HEK293T (cell line): ENCODE data around the gene GPR25.

Experiments
- CTCF ChIA-PET: fragments of 350-600 bp; formaldehyde crosslinking; extraction: SDS; loops from one replicate; lab custom pipeline; 2021; ENCODE audit warnings: antibody characterized with exemption, inconsistent platforms; lab: Yijun Ruan, JAX
- POLR2A ChIA-PET: fragments of 350-600 bp; formaldehyde crosslinking; extraction: SDS; loops from one replicate; lab custom pipeline; 2020; ENCODE audit warnings: antibody characterized with exemption, inconsistent platforms; lab: Yijun Ruan, JAX
- DNase-seq: peaks from one replicate; pipeline ENCODE4 v3.0.0; 2012; ENCODE audit warnings: mixed read lengths; ENCODE audit errors: extremely low spot score
- ARNT ChIP-seq: fragments of 450-650 bp; IDR thresholded peaks from 2 replicates; pipeline ENCODE4 v1.6.1; 2017; ENCODE audit warnings: mild to moderate bottlenecking
- BHLHE40 ChIP-seq: fragments of 450-650 bp; IDR thresholded peaks from 2 replicates; pipeline ENCODE4 v1.6.1; 2016; ENCODE audit warnings: mild to moderate bottlenecking, moderate library complexity, borderline replicate concordance
- CTBP1 ChIP-seq: fragments of 450-650 bp; IDR thresholded peaks from 2 replicates; pipeline ENCODE4 v1.6.1; 2016; ENCODE audit warnings: borderline replicate concordance
- ELF4 ChIP-seq: fragments of 450-650 bp; IDR thresholded peaks from 2 replicates; pipeline ENCODE4 v1.6.1; 2017; ENCODE audit warnings: antibody characterized with exemption
- FOXA1 ChIP-seq: fragments of 450-650 bp; IDR thresholded peaks from 2 replicates; pipeline ENCODE4 v1.6.1; 2016; ENCODE audit warnings: mild to moderate bottlenecking
- FOXK2 ChIP-seq: fragments of 450-650 bp; IDR thresholded peaks from 2 replicates; pipeline ENCODE4 v1.6.1; 2016; ENCODE audit warnings: mild to moderate bottlenecking
- FOXM1 ChIP-seq: fragments of 450-650 bp; IDR thresholded peaks from 2 replicates; pipeline ENCODE4 v1.6.1; 2017; ENCODE audit warnings: mild to moderate bottlenecking, borderline replicate concordance
- HDGF ChIP-seq: fragments of 450-650 bp; IDR thresholded peaks from 2 replicates; pipeline ENCODE4 v1.6.1; 2017; ENCODE audit warnings: antibody characterized with exemption, borderline replicate concordance
- L3MBTL2 ChIP-seq: fragments of 450-650 bp; conservative IDR thresholded peaks from 2 replicates; pipeline ENCODE4 v1.6.1; 2016; ENCODE audit warnings: mild to moderate bottlenecking
- LEF1 ChIP-seq: fragments of 450-650 bp; IDR thresholded peaks from 2 replicates; pipeline ENCODE4 v1.6.1; 2017; ENCODE audit warnings: mild to moderate bottlenecking, borderline replicate concordance
- NFRKB ChIP-seq: fragments of 450-650 bp; IDR thresholded peaks from 2 replicates; pipeline ENCODE4 v1.6.1; 2016; ENCODE audit warnings: mild to moderate bottlenecking, moderate library complexity
- SP1 ChIP-seq: fragments of 450-650 bp; IDR thresholded peaks from 2 replicates; pipeline ENCODE4 v1.6.1; 2017
- SUZ12 ChIP-seq: fragments of 450-650 bp; IDR thresholded peaks from 2 replicates; pipeline ENCODE4 v1.6.1; 2016; ENCODE audit warnings: mild to moderate bottlenecking
- TARDBP ChIP-seq: fragments of 450-650 bp; IDR thresholded peaks from 2 replicates; pipeline ENCODE4 v1.6.1; 2016
- ZNF384 ChIP-seq: fragments of 450-650 bp; IDR thresholded peaks from 2 replicates; pipeline ENCODE4 v1.6.1; 2016
- TF ChIP-seq, protein P1 (sequence below): fragments of 450-650 bp; IDR thresholded peaks from 2 replicates; pipeline ENCODE4 v1.6.1; 2016

GPR25 gene

DNA sequence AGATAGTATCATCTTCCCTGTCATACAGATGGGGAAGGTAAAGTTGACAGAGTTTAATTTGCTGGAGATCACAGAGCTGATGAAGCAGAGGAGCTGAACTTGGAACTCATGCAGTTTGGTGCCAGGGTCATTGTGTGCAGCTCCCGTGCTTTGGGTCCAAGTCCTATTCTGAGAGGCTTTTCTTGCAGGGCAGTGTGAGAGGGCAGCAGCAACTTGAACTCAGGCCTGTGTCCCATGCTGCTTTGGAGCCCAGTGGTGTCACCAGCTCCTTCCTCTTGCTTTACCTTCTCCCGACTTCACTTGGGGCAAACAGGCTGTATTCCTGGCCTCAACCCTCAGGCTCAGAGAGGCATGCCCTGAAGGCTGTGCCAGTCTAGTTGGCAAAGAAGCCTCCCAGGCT lies 46.6 kb downstream of the GPR25 start:
- ChIA-PET POLR2A (no interaction called here), CTCF (no interaction called here)
- DNase-seq, result no peak
- TF ChIP-seq HDGF, result no peak
- no peak for TF ChIP-seq L3MBTL2
- TF ChIP-seq, protein P1, sequence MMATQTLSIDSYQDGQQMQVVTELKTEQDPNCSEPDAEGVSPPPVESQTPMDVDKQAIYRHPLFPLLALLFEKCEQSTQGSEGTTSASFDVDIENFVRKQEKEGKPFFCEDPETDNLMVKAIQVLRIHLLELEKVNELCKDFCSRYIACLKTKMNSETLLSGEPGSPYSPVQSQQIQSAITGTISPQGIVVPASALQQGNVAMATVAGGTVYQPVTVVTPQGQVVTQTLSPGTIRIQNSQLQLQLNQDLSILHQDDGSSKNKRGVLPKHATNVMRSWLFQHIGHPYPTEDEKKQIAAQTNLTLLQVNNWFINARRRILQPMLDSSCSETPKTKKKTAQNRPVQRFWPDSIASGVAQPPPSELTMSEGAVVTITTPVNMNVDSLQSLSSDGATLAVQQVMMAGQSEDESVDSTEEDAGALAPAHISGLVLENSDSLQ, result no peak
- no peak for TF ChIP-seq LEF1
- no peak for TF ChIP-seq BHLHE40
- TF ChIP-seq SP1, result no peak
- TF ChIP-seq ELF4, result no peak
- TF ChIP-seq ZNF384, result no peak
- no peak for TF ChIP-seq SUZ12

DNA sequence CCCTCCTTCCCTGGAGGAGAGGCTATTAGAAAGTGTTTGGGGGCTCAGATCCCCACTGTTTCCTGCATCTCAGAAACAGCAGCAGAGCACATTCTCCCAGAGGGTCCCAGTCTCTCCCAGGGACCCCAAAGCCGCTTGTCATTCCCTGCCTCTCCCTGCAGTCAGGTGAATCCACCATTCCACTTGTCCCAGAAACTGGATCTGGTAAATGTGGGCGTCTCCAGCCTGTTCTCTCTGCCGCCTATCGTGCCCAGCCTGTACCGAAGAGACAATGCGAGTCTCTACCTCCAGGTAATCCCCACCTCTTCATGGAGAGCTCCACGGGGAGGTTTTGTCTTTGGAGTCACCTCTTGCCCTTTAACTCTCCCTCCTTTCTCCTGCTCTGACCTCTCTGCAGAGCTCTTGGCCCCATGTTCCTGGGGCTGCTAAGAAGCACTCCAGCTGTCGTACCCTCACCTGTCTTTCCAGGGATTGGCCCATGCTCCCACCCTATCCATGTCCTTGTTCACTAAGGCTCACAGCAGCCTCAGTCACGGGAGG lies 48.9 kb downstream of the GPR25 start:
- ChIA-PET CTCF (interaction anchor here (0.7 kb wide), 1 partner anchor 299 kb away, joined by 8 read pairs; no protein-coding TSS in a partner anchor), POLR2A (no interaction called here)
- DNase-seq, result no peak
- TF ChIP-seq FOXM1 (no peak), FOXK2 (no peak), SP1 (no peak), ELF4 (no peak), NFRKB (no peak), ARNT (no peak), ZNF384 (no peak), L3MBTL2 (no peak), FOXA1 (no peak), BHLHE40 (no peak), CTBP1 (no peak), HDGF (no peak), TARDBP (no peak), SUZ12 (no peak), LEF1 (no peak)
- TF ChIP-seq, protein P1, result no peak

DNA sequence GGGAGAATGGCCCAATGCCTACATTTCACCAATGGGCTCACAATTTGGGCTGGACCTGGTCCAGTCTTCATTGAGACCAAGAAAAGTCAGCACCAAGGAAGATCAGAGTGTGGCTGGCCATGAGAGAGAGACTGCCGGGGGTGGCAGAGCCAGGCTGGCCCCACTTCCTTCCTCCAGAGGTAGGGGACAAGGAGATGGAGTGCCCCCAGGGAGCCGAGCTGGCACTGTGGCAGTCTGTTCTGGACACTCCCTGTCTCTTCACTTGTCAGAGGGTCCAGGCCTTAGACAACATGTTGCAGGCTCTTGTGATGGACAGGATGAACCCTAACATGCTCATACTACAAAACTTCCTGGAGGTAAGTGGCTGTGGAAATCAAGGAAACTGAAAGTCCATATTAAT lies 49.6 kb downstream of the GPR25 start:
- TF ChIP-seq, protein P1, result no peak
- no peak for TF ChIP-seq HDGF
- TF ChIP-seq L3MBTL2, result no peak
- no peak for TF ChIP-seq LEF1
- TF ChIP-seq TARDBP, result no peak
- TF ChIP-seq NFRKB, result no peak
- CTCF ChIA-PET, result interaction anchor here (0.7 kb wide), 1 partner anchor 300 kb away, joined by 8 read pairs; no protein-coding TSS in a partner anchor
- DNase-seq, result no peak
- POLR2A ChIA-PET, result no interaction called here

DNA sequence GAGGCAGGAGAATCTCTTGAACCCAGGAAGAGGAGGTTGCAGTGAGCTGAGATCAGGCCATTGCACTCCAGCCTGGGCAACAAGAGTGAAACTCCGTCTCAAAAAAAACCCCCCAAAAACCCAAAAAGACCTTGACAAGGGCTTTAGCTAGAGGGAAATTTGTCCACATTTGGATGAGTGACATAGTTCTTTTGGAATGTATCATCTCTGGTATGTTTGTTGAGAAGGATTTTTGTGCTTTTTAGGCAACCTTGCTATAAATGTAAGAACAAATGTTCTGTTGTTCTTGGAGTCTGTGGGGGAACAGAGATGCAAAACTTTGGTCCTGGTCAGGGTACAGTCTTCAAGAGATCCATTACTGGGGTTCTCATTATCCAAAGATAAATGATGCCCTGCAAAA lies 50.8 kb downstream of the GPR25 start:
- CTCF ChIA-PET, result no interaction called here
- POLR2A ChIA-PET, result no interaction called here
- no peak for DNase-seq
- TF ChIP-seq, protein P1, result no peak
- TF ChIP-seq ZNF384, result no peak
- no peak for TF ChIP-seq ARNT
- no peak for TF ChIP-seq SUZ12
- no peak for TF ChIP-seq FOXK2
- TF ChIP-seq BHLHE40, result no peak
